Endothelial cell of umbilical vein (primary cell): Measurements from ENCODE around the gene AIMP1. TPM values are rescaled to one million over a fixed set of nuclear protein-coding genes. Genes with fewer than 3 reads are reported as not detected.
"Not testable (repeated sequence)": the region's sequence is repeated elsewhere in the genome, so short reads cannot be mapped to it uniquely, and the experiment has no call there.

ENCODE experiments used
- BruUV-seq: library from RNA; stranded (reverse); fragments of 400-500 nt; replicated peaks from 2 replicates; lab custom pipeline; 2021; lab: Mats Ljungman, UMichigan
- CTCF ChIA-PET: fragments of 300-600, 350-600 bp; sonication (Branson Sonifier 250); formaldehyde crosslinking; loops from one replicate; lab custom pipeline; 2021; ENCODE audit warnings: antibody characterized with exemption, inconsistent platforms; lab: Charles Lee
- POLR2A ChIA-PET: fragments of 300-600, 350-600 bp; sonication (Branson Sonifier 250); formaldehyde crosslinking; loops from one replicate; lab custom pipeline; 2021; ENCODE audit warnings: antibody characterized with exemption, inconsistent platforms; lab: Charles Lee
- DNase-seq: peaks from one replicate; pipeline ENCODE4 v3.0.0-alpha.2; 2011; ENCODE audit warnings: low read depth, low spot score
- FAIRE-seq: peaks from 2 replicates; lab custom pipeline; 2011; peaks lifted over from hg19 to GRCh38; lab: Jason Lieb, UNC
- H2AFZ ChIP-seq: 2 replicates; pipeline ENCODE4 v1.6.0; 2012; ENCODE audit warnings: low read depth, low read length, control low read depth, inconsistent platforms
- H3K27ac ChIP-seq: 2 replicates; pipeline ENCODE4 v1.5.1; 2011; ENCODE audit warnings: low read depth, mild to moderate bottlenecking, control low read depth, low read length, moderate library complexity; ENCODE audit not compliant: insufficient read depth
- H3K27me3 ChIP-seq, 2 experiments: 2 replicates each; pipeline versions ENCODE4 v1.6.0 to v1.6.1; 2011; ENCODE audit warnings: low read length in 2 of 2, mixed read lengths in 1 of 2; ENCODE audit not compliant: control insufficient read depth in 2 of 2, insufficient read depth in 2 of 2
- H3K36me3 ChIP-seq, 2 experiments: 2 replicates in 1 of 2; 3 replicates in 1 of 2; pipeline ENCODE4 v1.5.1; 2011; ENCODE audit warnings: low read length in 2 of 2, mild to moderate bottlenecking in 1 of 2, moderate library complexity in 1 of 2; ENCODE audit not compliant: control insufficient read depth in 2 of 2, insufficient read depth in 2 of 2; ENCODE audit errors: extremely low read depth in 1 of 2
- H3K4me1 ChIP-seq: 3 replicates; pipeline ENCODE4 v1.5.1; 2011; ENCODE audit warnings: mild to moderate bottlenecking, low read length; ENCODE audit not compliant: control insufficient read depth, insufficient read depth; ENCODE audit errors: extremely low read depth
- H3K4me2 ChIP-seq: 2 replicates; pipeline ENCODE4 v1.6.1; 2011; ENCODE audit warnings: low read length, control low read depth, mixed read lengths; ENCODE audit not compliant: insufficient read depth
- H3K4me3 ChIP-seq, 3 experiments: fragments of 200-600 bp in 1 of 3; sonication (generic), shearing (Covaris generic) in 1 of 3; replicated peaks in 1 of 3; 2 replicates each; pipeline ENCODE4 v1.5.1; 2011 to 2016; ENCODE audit warnings: control low read depth in 3 of 3, low read length in 3 of 3, mild to moderate bottlenecking in 2 of 3, inconsistent platforms in 1 of 3, low read depth in 1 of 3, moderate library complexity in 1 of 3; ENCODE audit not compliant: insufficient read depth in 1 of 3
- H3K79me2 ChIP-seq: 2 replicates; pipeline ENCODE4 v1.6.0; 2012; ENCODE audit warnings: low read length, inconsistent platforms; ENCODE audit not compliant: control insufficient read depth, insufficient read depth
- H3K9ac ChIP-seq: replicated peaks from 2 replicates; pipeline ENCODE3; 2011; ENCODE audit warnings: low read length, control low read depth; ENCODE audit not compliant: insufficient read depth; ENCODE audit errors: extremely low read depth
- H3K9me1 ChIP-seq: replicated peaks from 3 replicates; pipeline ENCODE4 v1.6.0; 2011; ENCODE audit warnings: mild to moderate bottlenecking, low read length; ENCODE audit not compliant: control insufficient read depth, insufficient read depth; ENCODE audit errors: extremely low read depth
- H3K9me3 ChIP-seq: replicated peaks from 2 replicates; pipeline ENCODE4 v1.5.1; 2012; ENCODE audit warnings: low read length, inconsistent platforms; ENCODE audit not compliant: control insufficient read depth, insufficient read depth
- H4K20me1 ChIP-seq: replicated peaks from 2 replicates; pipeline ENCODE3; 2011; ENCODE audit warnings: mild to moderate bottlenecking, low read length; ENCODE audit not compliant: control insufficient read depth, insufficient read depth; ENCODE audit errors: extremely low read depth
- FOS ChIP-seq: IDR thresholded peaks from 2 replicates; pipeline ENCODE4 v1.6.1; 2011; ENCODE audit warnings: mild to moderate bottlenecking, low read length, moderate library complexity, borderline replicate concordance; ENCODE audit not compliant: insufficient read depth
- JUN ChIP-seq: IDR thresholded peaks from 2 replicates; pipeline ENCODE4 v1.6.1; 2011; ENCODE audit warnings: borderline replicate concordance, low read depth; ENCODE audit not compliant: insufficient read length, insufficient read depth
- POLR2A ChIP-seq: IDR thresholded peaks from 2 replicates; pipeline ENCODE4 v1.6.1; 2012; ENCODE audit warnings: low read depth, mild to moderate bottlenecking, control low read depth, low read length
- POLR2AphosphoS5 ChIP-seq: IDR thresholded peaks from 2 replicates; pipeline ENCODE4 v1.6.1; 2012; ENCODE audit warnings: low read depth, mild to moderate bottlenecking, control low read depth, low read length, moderate library complexity; ENCODE audit not compliant: insufficient read depth
- dilution Hi-C: fragments of 300-500 bp; cut with MboI; formaldehyde crosslinking; loops from one replicate; pipeline ENCODE4 v1.15.0; 2019; ENCODE audit warnings: low sequenced_read_pairs; ENCODE audit not compliant: extremely low pct_ligation_motif_present
- intact Hi-C: fragments of 100-400 bp; cut with micrococcal nuclease; formaldehyde crosslinking; loops from one replicate; pipeline ENCODE4 v1.10.0; 2022
- polyA plus RNA-seq, 4 experiments: library from polyadenylated mRNA; depleted of rRNA in 3 of 4; stranded (reverse) in 3 of 4; unstranded in 1 of 4; fragments of >200 nt; gene quantifications; 2 replicates each; pipeline versions ENCODE4 v1.2.1 to v1.2.3, GENCODE V29; 2011 to 2012; ENCODE audit warnings: missing spikeins in 1 of 4
- total RNA-seq: library from RNA; stranded (reverse); gene quantifications from 2 replicates; pipeline ENCODE4 v1.2.3, GENCODE V29; 2021
- TF ChIP-seq, protein P1 (sequence below), 2 donors: IDR thresholded peaks; 1 replicate in 1 of 2; 2 replicates in 1 of 2; pipeline ENCODE4 v1.5.1; 2011; ENCODE audit warnings: low read length in 2 of 2, mild to moderate bottlenecking in 2 of 2, moderate library complexity in 2 of 2, control low read depth in 1 of 2, inconsistent platforms in 1 of 2, low read depth in 1 of 2; ENCODE audit not compliant: insufficient read depth in 1 of 2; ENCODE audit errors: extremely low read depth in 1 of 2
- TF ChIP-seq, protein P2 (sequence below): IDR thresholded peaks from 2 replicates; pipeline ENCODE4 v1.6.1; 2011; ENCODE audit not compliant: insufficient read depth, insufficient read length

Gene AIMP1
- total and polyA plus RNA-seq, 2 donors (not counting 3 experiments of a cell fraction or from before 2014, with no cell fraction given): 6.4 to 42.4 TPM

DNA sequence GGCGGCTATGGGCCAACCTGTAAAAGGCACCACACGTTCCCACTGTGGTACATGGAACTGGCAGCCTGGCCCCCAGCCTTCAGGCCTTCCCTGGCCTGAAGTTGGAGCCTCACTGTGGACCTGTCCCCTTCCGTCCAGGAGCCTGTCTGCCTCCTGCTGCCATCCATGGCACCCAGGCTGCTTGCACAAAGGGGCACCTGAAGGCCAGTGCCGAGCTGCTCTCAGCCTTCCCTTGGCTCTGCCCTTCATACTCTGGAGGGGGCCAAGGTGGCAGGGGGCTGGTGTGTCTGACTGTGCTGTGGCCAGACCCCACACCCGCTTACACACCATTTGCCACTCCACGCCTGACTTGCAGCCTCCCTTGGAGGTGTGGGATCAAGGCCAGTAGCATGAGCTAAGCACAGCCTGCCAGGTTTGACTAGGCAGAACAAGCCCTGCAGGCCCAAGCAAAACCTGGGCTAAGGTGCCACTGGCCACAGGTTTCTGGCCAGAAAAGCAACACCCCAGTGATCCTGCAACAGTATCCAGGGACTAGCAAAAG is 69.6 kb downstream of the AIMP1 start:
- POLR2A ChIA-PET: no interaction called here
- H3K4me2 ChIP-seq: no peak overlapping the region
- dilution Hi-C loops (no loop called here), intact Hi-C loops (no loop called here)
- no peak overlapping the region for H2AFZ ChIP-seq
- H3K4me1 ChIP-seq: no peaks in the 10 kb centered on the region
- TF ChIP-seq, protein P1, sequence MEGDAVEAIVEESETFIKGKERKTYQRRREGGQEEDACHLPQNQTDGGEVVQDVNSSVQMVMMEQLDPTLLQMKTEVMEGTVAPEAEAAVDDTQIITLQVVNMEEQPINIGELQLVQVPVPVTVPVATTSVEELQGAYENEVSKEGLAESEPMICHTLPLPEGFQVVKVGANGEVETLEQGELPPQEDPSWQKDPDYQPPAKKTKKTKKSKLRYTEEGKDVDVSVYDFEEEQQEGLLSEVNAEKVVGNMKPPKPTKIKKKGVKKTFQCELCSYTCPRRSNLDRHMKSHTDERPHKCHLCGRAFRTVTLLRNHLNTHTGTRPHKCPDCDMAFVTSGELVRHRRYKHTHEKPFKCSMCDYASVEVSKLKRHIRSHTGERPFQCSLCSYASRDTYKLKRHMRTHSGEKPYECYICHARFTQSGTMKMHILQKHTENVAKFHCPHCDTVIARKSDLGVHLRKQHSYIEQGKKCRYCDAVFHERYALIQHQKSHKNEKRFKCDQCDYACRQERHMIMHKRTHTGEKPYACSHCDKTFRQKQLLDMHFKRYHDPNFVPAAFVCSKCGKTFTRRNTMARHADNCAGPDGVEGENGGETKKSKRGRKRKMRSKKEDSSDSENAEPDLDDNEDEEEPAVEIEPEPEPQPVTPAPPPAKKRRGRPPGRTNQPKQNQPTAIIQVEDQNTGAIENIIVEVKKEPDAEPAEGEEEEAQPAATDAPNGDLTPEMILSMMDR (IDR thresholded peaks at IDR 0.05; ENCODE audit: extremely low read depth in 1 of 2, insufficient read depth in 1 of 2, low read depth in 1 of 2, low read length in 2 of 2): no peak
- TF ChIP-seq POLR2AphosphoS5 (no peak), POLR2A (no peak), JUN (no peak)
- TF ChIP-seq, protein P2, sequence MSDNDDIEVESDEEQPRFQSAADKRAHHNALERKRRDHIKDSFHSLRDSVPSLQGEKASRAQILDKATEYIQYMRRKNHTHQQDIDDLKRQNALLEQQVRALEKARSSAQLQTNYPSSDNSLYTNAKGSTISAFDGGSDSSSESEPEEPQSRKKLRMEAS: no peak
- no peaks in the 10 kb centered on the region for H3K36me3 ChIP-seq
- no peaks in the 10 kb centered on the region for H3K79me2 ChIP-seq
- no peaks in the 10 kb centered on the region for H3K27me3 ChIP-seq
- H3K9me3 ChIP-seq: no peaks in the 10 kb centered on the region
- CTCF ChIA-PET: interaction anchor here (1.1 to 1.4 kb wide), 2 partner anchors 20 to 148 kb away, joined by 3 read pairs; no protein-coding TSS in a partner anchor
- H3K27ac ChIP-seq: no peak overlapping the region
- DNase-seq: no peak
- H3K9ac ChIP-seq: no peak overlapping the region
- H4K20me1 ChIP-seq: no peaks in the 10 kb centered on the region
- BruUV-seq: no TSS peak
- FAIRE-seq: no peak
- H3K9me1 ChIP-seq: no peaks in the 10 kb centered on the region
- H3K4me3 ChIP-seq: no peak overlapping the region

DNA sequence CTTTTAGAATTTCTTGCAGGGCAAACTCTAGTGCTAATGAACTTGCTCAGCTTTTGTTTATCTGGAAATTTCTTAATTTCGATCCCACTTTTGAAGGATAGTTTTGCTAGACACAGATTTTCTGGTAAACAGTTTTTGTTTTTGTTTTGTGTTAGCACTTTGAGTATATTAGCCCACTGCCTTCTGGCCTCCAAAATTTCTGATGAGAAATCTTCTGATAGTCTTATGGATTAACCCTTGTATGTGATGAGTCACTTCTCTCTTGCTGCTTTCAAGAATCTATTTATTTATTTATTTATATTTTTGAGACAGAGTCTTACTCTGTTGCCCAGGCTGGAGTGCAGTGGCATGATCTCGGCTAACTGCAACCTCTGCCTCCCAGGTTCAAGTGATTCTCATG is 79.2 kb downstream of the AIMP1 start:
- no TSS peak for BruUV-seq
- no peaks in the 10 kb centered on the region for H3K27me3 ChIP-seq
- CTCF ChIA-PET: no interaction called here

DNA sequence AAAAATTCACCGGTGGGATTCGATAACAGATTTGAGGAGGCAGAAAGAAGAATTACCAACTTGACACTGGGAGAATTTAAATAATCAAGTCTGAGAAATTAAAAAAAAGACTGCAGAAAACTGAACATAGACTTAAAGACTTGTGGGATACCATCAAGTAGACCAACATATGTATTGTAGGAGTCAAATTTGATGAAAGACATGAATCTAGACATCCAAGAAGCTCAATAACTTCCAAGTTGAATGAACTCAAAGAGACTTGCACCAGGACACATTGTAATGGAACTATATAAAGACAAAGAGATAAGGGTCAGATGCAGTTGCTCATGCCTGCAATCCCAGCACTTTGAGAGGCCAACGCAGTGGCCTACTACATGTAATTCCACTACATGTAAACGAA is 82.5 kb downstream of the AIMP1 start:
- H3K9me1 ChIP-seq, H3K4me2 ChIP-seq, H3K79me2 ChIP-seq, H3K27me3 ChIP-seq, H4K20me1 ChIP-seq, intact Hi-C loops, H3K27ac ChIP-seq, H2AFZ ChIP-seq, H3K36me3 ChIP-seq, BruUV-seq, H3K9ac ChIP-seq, FAIRE-seq, dilution Hi-C loops, H3K9me3 ChIP-seq, DNase-seq, H3K4me1 ChIP-seq, POLR2A ChIA-PET, H3K4me3 ChIP-seq: not testable (repeated sequence)
- CTCF ChIA-PET: interaction anchor here (1.4 kb wide), 1 partner anchor 13 kb away, joined by 3 read pairs; no protein-coding TSS in a partner anchor

More for the DNA sequence above, 79.2 kb downstream of the AIMP1 start:
- H3K4me2 ChIP-seq: no peak overlapping the region
- TF ChIP-seq FOS: no peak
- no peak overlapping the region for H3K9ac ChIP-seq
- no peak overlapping the region for H2AFZ ChIP-seq
- dilution Hi-C loops: no loop called here
- no peaks in the 10 kb centered on the region for H3K9me3 ChIP-seq
- no peak overlapping the region for H3K4me3 ChIP-seq
- no peak for DNase-seq
- POLR2A ChIA-PET: no interaction called here
- no peak for FAIRE-seq
- H3K27ac ChIP-seq: no peak overlapping the region
- H3K4me1 ChIP-seq: no peaks in the 10 kb centered on the region
- no peaks in the 10 kb centered on the region for H3K79me2 ChIP-seq
- no peaks in the 10 kb centered on the region for H3K9me1 ChIP-seq
- intact Hi-C loops: no loop called here
- H3K36me3 ChIP-seq: no peaks in the 10 kb centered on the region
- no peaks in the 10 kb centered on the region for H4K20me1 ChIP-seq
